ENCODE data around the gene CD44.

Gene CD44

GRCh38 chr11:35241083-35241482 lies 102.1 kb downstream of the CD44 start:
- DNase-seq: no peak

GRCh38 chr11:35241531-35241930 lies 102.6 kb downstream of the CD44 start:
- DNase-seq: no peak

- no peak for DNase-seq
These were observed 103.7 kb downstream of the CD44 start for GRCh38 chr11:35242412-35243242.

- DNase-seq: no peak
These were observed 104.8 kb downstream of the CD44 start for GRCh38 chr11:35243774-35244173.

- no peak for DNase-seq
These were observed 106.1 kb downstream of the CD44 start for GRCh38 chr11:35245056-35245455.

- DNase-seq: no peak
These were observed 106.8 kb downstream of the CD44 start for GRCh38 chr11:35245786-35246185.

- DNase-seq: no peak
These were observed 107.8 kb downstream of the CD44 start for GRCh38 chr11:35246745-35247144.

- DNase-seq: peak; percentile 28
These were observed 108.5 kb downstream of the CD44 start for GRCh38 chr11:35247428-35247827.

GRCh38 chr11:35247863-35248262 lies 108.9 kb downstream of the CD44 start:
- no peak for DNase-seq

GRCh38 chr11:35248558-35249323 lies 109.8 kb downstream of the CD44 start:
- no peak for DNase-seq

- no peak for DNase-seq
These were observed 111.2 kb downstream of the CD44 start for GRCh38 chr11:35250192-35250591.

GRCh38 chr11:35250621-35251020 lies 111.7 kb downstream of the CD44 start:
- no peak for DNase-seq

GRCh38 chr11:35253237-35253636 lies 114.3 kb downstream of the CD44 start:
- DNase-seq: no peak

- no peak for DNase-seq
These were observed 116.5 kb downstream of the CD44 start for GRCh38 chr11:35255514-35255913.

GRCh38 chr11:35256296-35256695 lies 117.3 kb downstream of the CD44 start:
- no peak for DNase-seq

GRCh38 chr11:35257281-35257680 lies 118.3 kb downstream of the CD44 start:
- DNase-seq: no peak

GRCh38 chr11:35259529-35259928 lies 120.6 kb downstream of the CD44 start:
- no peak for DNase-seq

- no peak for DNase-seq
These were observed 121.5 kb downstream of the CD44 start for GRCh38 chr11:35260342-35260985.

GRCh38 chr11:35261197-35261596 lies 122.2 kb downstream of the CD44 start:
- no peak for DNase-seq

GRCh38 chr11:35262056-35262455 lies 123.1 kb downstream of the CD44 start:
- DNase-seq: no peak

GRCh38 chr11:35262735-35263134 lies 123.8 kb downstream of the CD44 start:
- no peak for DNase-seq

GRCh38 chr11:35265755-35266454 lies 126.9 kb downstream of the CD44 start:
- DNase-seq: no peak

GRCh38 chr11:35267504-35267903 lies 128.5 kb downstream of the CD44 start:
- no peak for DNase-seq
